ENCODE data around the gene TEX14. TPM values are rescaled to one million over a fixed set of nuclear protein-coding genes. Genes with fewer than 3 reads are reported as not detected.

Gene TEX14
- polyA plus RNA-seq, 1 of the 3 experiments (the other 2 are of a cell fraction) = 0.02 TPM

DNA sequence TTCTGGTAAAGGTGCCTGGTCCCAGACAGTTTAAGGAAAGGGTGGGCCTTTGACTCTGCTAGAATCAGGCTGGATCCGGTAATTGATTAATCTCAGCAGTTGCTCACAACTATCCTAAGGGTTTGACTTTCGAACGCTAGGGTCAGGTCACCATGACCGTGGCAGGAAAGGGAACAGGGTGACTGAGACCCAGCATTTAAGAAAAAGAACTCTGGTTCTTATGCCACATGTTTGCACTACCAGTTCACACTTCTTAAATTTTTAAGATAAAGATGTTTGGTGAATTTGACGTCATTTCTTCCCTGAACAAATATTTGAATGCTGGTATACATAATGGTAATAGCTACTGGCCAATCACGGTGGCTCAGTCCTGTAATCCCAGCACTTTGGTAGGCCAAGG lies 52.2 kb downstream of the TEX14 start:
- no peaks in the 10 kb centered on the region for H3K36me3 ChIP-seq (replicated peaks in 1 of 2; ENCODE audit: control insufficient read depth in 1 of 2, insufficient read depth in 2 of 2, low read length in 1 of 2)
- no peak overlapping the region for H2AFZ ChIP-seq (ENCODE audit: low read depth)
- H3K9me2 ChIP-seq = no peaks in the 10 kb centered on the region
- no peak overlapping the region for H3K4me3 ChIP-seq (ENCODE audit: low read depth in 2 of 2, low read length in 1 of 2)
- no peaks in the 10 kb centered on the region for H3K9me3 ChIP-seq
- no peaks in the 10 kb centered on the region for H3F3A ChIP-seq (replicated peaks; ENCODE audit: insufficient read depth)
- TF ChIP-seq NFIC (IDR thresholded peaks at IDR 0.05; ENCODE audit: borderline replicate concordance) (no peak), FOXM1 (IDR thresholded peaks at IDR 0.05; ENCODE audit: low read depth) (no peak), FOSL2 (IDR thresholded peaks at IDR 0.05; ENCODE audit: borderline replicate concordance, low read depth) (no peak), RAD21 (IDR thresholded peaks at IDR 0.05; ENCODE audit: low read length) (no peak), MEF2A (IDR thresholded peaks at IDR 0.05; ENCODE audit: borderline replicate concordance, low read depth) (no peak), SMC3 (IDR thresholded peaks at IDR 0.05; ENCODE audit: low read depth, low read length) (no peak), REST (IDR thresholded peaks at IDR 0.05; ENCODE audit: low read depth, low read length) (no peak), JUND (IDR thresholded peaks at IDR 0.05) (no peak), EZH2phosphoT487 (IDR thresholded peaks at IDR 0.05; ENCODE audit: borderline replicate concordance, low read depth) (no peak), CHD2 (IDR thresholded peaks at IDR 0.05; ENCODE audit: low read length, partially characterized antibody) (no peak), FOXJ3 (CRISPR knock-in tag; IDR thresholded peaks at IDR 0.05) (no peak), POLR2AphosphoS5 (IDR thresholded peaks at IDR 0.05; ENCODE audit: low read depth, low read length) (no peak), RFX5 (IDR thresholded peaks at IDR 0.05; ENCODE audit: low read length) (no peak), EP300 (IDR thresholded peaks at IDR 0.05; ENCODE audit: borderline replicate concordance in 1 of 2, low read depth in 1 of 2, low read length in 1 of 2) (no peak), TAF1 (IDR thresholded peaks at IDR 0.05; ENCODE audit: borderline replicate concordance, low read depth, low read length) (no peak), TCF12 (IDR thresholded peaks at IDR 0.05) (no peak)
- TF ChIP-seq, protein P1, sequence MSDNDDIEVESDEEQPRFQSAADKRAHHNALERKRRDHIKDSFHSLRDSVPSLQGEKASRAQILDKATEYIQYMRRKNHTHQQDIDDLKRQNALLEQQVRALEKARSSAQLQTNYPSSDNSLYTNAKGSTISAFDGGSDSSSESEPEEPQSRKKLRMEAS (IDR thresholded peaks at IDR 0.05; ENCODE audit: low read depth) = no peak
- TF ChIP-seq, protein P2, sequence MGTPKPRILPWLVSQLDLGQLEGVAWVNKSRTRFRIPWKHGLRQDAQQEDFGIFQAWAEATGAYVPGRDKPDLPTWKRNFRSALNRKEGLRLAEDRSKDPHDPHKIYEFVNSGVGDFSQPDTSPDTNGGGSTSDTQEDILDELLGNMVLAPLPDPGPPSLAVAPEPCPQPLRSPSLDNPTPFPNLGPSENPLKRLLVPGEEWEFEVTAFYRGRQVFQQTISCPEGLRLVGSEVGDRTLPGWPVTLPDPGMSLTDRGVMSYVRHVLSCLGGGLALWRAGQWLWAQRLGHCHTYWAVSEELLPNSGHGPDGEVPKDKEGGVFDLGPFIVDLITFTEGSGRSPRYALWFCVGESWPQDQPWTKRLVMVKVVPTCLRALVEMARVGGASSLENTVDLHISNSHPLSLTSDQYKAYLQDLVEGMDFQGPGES (IDR thresholded peaks at IDR 0.05; ENCODE audit: low read depth, low read length) = no peak
- TF ChIP-seq, protein P3, sequence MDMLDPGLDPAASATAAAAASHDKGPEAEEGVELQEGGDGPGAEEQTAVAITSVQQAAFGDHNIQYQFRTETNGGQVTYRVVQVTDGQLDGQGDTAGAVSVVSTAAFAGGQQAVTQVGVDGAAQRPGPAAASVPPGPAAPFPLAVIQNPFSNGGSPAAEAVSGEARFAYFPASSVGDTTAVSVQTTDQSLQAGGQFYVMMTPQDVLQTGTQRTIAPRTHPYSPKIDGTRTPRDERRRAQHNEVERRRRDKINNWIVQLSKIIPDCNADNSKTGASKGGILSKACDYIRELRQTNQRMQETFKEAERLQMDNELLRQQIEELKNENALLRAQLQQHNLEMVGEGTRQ (IDR thresholded peaks at IDR 0.05; ENCODE audit: borderline replicate concordance, low read depth, low read length) = no peak
- TF ChIP-seq, protein P4, sequence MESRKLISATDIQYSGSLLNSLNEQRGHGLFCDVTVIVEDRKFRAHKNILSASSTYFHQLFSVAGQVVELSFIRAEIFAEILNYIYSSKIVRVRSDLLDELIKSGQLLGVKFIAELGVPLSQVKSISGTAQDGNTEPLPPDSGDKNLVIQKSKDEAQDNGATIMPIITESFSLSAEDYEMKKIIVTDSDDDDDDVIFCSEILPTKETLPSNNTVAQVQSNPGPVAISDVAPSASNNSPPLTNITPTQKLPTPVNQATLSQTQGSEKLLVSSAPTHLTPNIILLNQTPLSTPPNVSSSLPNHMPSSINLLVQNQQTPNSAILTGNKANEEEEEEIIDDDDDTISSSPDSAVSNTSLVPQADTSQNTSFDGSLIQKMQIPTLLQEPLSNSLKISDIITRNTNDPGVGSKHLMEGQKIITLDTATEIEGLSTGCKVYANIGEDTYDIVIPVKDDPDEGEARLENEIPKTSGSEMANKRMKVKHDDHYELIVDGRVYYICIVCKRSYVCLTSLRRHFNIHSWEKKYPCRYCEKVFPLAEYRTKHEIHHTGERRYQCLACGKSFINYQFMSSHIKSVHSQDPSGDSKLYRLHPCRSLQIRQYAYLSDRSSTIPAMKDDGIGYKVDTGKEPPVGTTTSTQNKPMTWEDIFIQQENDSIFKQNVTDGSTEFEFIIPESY (IDR thresholded peaks at IDR 0.05; ENCODE audit: borderline replicate concordance, low read depth) = no peak
- H3K4me1 ChIP-seq (ENCODE audit: control insufficient read depth in 1 of 2, insufficient read depth in 2 of 2, low read depth in 1 of 2, low read length in 1 of 2) = no peaks in the 10 kb centered on the region
- CTCF ChIA-PET = interaction anchor here (0.7 to 1.1 kb wide), 2 partner anchors 19 to 53 kb away, joined by 3 read pairs; no protein-coding TSS in a partner anchor
- no peak overlapping the region for H3K27ac ChIP-seq (ENCODE audit: low read depth in 2 of 2, low read length in 1 of 2)
- 86% methylated on average over 6 of the region's 6 CpGs for WGBS (ENCODE audit: low lambda C conversion rate)
- no peak for DNase-seq
- no peaks in the 10 kb centered on the region for H3K27me3 ChIP-seq (ENCODE audit: insufficient read depth)
- POLR2A ChIA-PET = interaction anchor here (1.8 kb wide), 1 partner anchor 8 kb away, joined by 12 read pairs; no protein-coding TSS in a partner anchor
- no peak overlapping the region for H3K4me2 ChIP-seq
- no peaks in the 10 kb centered on the region for H4K20me1 ChIP-seq (ENCODE audit: insufficient read depth)
- H3K9ac ChIP-seq = no peak overlapping the region
- H3K79me2 ChIP-seq (ENCODE audit: insufficient read depth) = no peaks in the 10 kb centered on the region

All from SK-N-SH (cell line).